Caco-2 (cell line): ENCODE results near the gene GATAD2B. TPM values are rescaled to one million over a fixed set of nuclear protein-coding genes. Genes with fewer than 3 reads are reported as not detected.
"Not testable (repeated sequence)": the region's sequence is repeated elsewhere in the genome, so short reads cannot be mapped to it uniquely, and the experiment has no call there.

ENCODE experiments used
- BruUV-seq: library from RNA; stranded (reverse); fragments of 400-500 nt; replicated peaks from 2 replicates; lab custom pipeline; 2021; lab: Mats Ljungman, UMichigan
- CTCF ChIA-PET: fragments of 300-600 bp; sonication (Branson Sonifier 250); formaldehyde crosslinking; loops from one replicate; lab custom pipeline; 2022; ENCODE audit warnings: antibody characterized with exemption; lab: Charles Lee
- POLR2A ChIA-PET: fragments of 300-600 bp; sonication (Branson Sonifier 250); formaldehyde crosslinking; loops from one replicate; lab custom pipeline; 2022; ENCODE audit warnings: antibody characterized with exemption; lab: Charles Lee
- DNase-seq, 2 experiments: peaks; one replicate each; pipeline versions ENCODE4 v3.0.0 to v3.0.0-alpha.2; 2020 to 2022
- H3K27me3 ChIP-seq: replicated peaks from 2 replicates; pipeline ENCODE4 v1.6.0; 2011; ENCODE audit warnings: low read length; ENCODE audit not compliant: control insufficient read depth, insufficient read depth
- H3K36me3 ChIP-seq: 2 replicates; pipeline ENCODE4 v1.5.1; 2011; ENCODE audit warnings: low read length; ENCODE audit not compliant: control insufficient read depth, insufficient read depth
- H3K4me1 ChIP-seq: fragments of 250-450 bp; sonication (Bioruptor Pico); 2 replicates; pipeline ENCODE4 v1.5.1; 2020; ENCODE audit warnings: mild to moderate bottlenecking
- H3K4me3 ChIP-seq: 2 replicates; pipeline ENCODE4 v1.5.1; 2011; ENCODE audit warnings: low read depth, mild to moderate bottlenecking, control low read depth, low read length
- H3K9me3 ChIP-seq: fragments of 250-450 bp; sonication (Bioruptor Pico); 2 replicates; pipeline ENCODE4 v1.5.1; 2020; ENCODE audit warnings: mild to moderate bottlenecking, moderate library complexity
- H3K27ac Mint-ChIP-seq: one replicate; pipeline ENCODE4 v1.8.0; 2022; ENCODE audit warnings: mixed read lengths; ENCODE audit not compliant: unreplicated experiment
- H3K27me3 Mint-ChIP-seq: one replicate; pipeline ENCODE4 v1.8.0; 2022; ENCODE audit warnings: mixed read lengths; ENCODE audit not compliant: insufficient read depth, unreplicated experiment
- H3K36me3 Mint-ChIP-seq: one replicate; pipeline ENCODE4 v1.8.0; 2022; ENCODE audit warnings: mild to moderate bottlenecking, mixed read lengths; ENCODE audit not compliant: insufficient read depth, unreplicated experiment
- H3K4me1 Mint-ChIP-seq: one replicate; pipeline ENCODE4 v1.8.0; 2022; ENCODE audit warnings: low read depth, mixed read lengths; ENCODE audit not compliant: unreplicated experiment
- H3K4me3 Mint-ChIP-seq: one replicate; pipeline ENCODE4 v1.8.0; 2022; ENCODE audit warnings: mild to moderate bottlenecking, moderate library complexity, mixed read lengths; ENCODE audit not compliant: unreplicated experiment
- H3K9me3 Mint-ChIP-seq: one replicate; pipeline ENCODE4 v1.8.0; 2022; ENCODE audit warnings: mixed read lengths; ENCODE audit not compliant: unreplicated experiment
- CTCF ChIP-seq, 2 experiments: fragments of 200-600 bp in 1 of 2; IDR thresholded peaks; 1 replicate in 1 of 2; 2 replicates in 1 of 2; pipeline versions ENCODE4 v1.5.1 to v1.8.0; 2011 to 2022; ENCODE audit warnings: antibody characterized with exemption in 1 of 2, control low read depth in 1 of 2, inconsistent platforms in 1 of 2, low read depth in 1 of 2, low read length in 1 of 2, mild to moderate bottlenecking in 1 of 2, moderate library complexity in 1 of 2; ENCODE audit not compliant: insufficient read depth in 1 of 2, severe bottlenecking in 1 of 2, unreplicated experiment in 1 of 2
- intact Hi-C: fragments of 100-400 bp; cut with micrococcal nuclease; formaldehyde crosslinking; loops from one replicate; pipeline ENCODE4 v1.10.0; 2022; ENCODE audit not compliant: unreplicated experiment
- total RNA-seq: library from RNA; stranded (reverse); gene quantifications from 2 replicates; pipeline ENCODE4 v1.2.3, GENCODE V29; 2022

Gene GATAD2B
- total RNA-seq, 1 experiment from 2014 or later: 38.0 TPM

DNA sequence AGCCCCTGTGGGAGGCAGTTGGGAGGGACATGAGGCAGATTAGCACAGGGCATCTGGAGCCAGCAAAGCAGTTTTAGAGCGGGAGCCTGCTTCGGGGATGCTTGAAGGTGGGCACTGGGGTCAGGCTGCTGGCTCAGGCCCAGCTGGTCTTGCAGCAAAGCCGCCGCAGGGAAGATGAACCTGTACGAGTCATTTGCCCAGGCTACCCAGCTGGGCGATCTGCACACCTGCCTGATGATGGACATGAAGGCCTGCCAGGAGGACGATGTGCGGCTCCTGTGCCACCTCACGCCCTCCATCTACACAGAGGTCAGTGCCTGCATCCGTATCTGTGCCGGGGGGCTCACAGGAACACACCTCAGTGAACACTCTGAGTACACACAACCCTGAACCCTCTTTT is 155.3 kb downstream of the GATAD2B start:
- H3K36me3 ChIP-seq: peaks cover 2% of the 10 kb centered on the region
- DNase-seq: no peak
- H3K27ac Mint-ChIP-seq: peak overlapping the region; percentile 52
- POLR2A ChIA-PET: no interaction called here
- intact Hi-C loops: no loop called here
- no peaks in the 10 kb centered on the region for H3K9me3 Mint-ChIP-seq
- CTCF ChIA-PET: interaction anchor here (0.8 kb wide), 1 partner anchor 40 kb away, joined by 3 read pairs; the partner anchor contains the start of gene INTS3
- peaks cover 40% of the 10 kb centered on the region for H3K36me3 Mint-ChIP-seq
- H3K9me3 ChIP-seq: no peaks in the 10 kb centered on the region
- no peaks in the 10 kb centered on the region for H3K27me3 Mint-ChIP-seq
- BruUV-seq: no TSS peak
- H3K4me1 Mint-ChIP-seq: peaks cover 32% of the 10 kb centered on the region
- no peak overlapping the region for H3K4me3 ChIP-seq
- H3K4me3 Mint-ChIP-seq: peak overlapping the region; percentile 3
- H3K4me1 ChIP-seq: peaks cover 19% of the 10 kb centered on the region
- no peak for TF ChIP-seq CTCF (IDR thresholded peaks at IDR 0.05; ENCODE audit: insufficient read depth in 1 of 2, low read depth in 1 of 2, low read length in 1 of 2, severe bottlenecking in 1 of 2, unreplicated experiment in 1 of 2)
- H3K27me3 ChIP-seq: no peaks in the 10 kb centered on the region

GRCh38 chr1:153766663-153767062 is 156.1 kb downstream of the GATAD2B start:
- POLR2A ChIA-PET: interaction anchor here (0.6 to 0.7 kb wide), 2 partner anchors 132 to 180 kb away, joined by 6 to 8 read pairs; partner anchors contain the start of gene DENND4B
- intact Hi-C loops, H3K9me3 Mint-ChIP-seq, H3K27me3 ChIP-seq, H3K36me3 ChIP-seq, H3K27me3 Mint-ChIP-seq, H3K4me3 ChIP-seq, H3K27ac Mint-ChIP-seq, BruUV-seq, H3K9me3 ChIP-seq, H3K4me3 Mint-ChIP-seq, DNase-seq: not testable (repeated sequence)
- H3K36me3 Mint-ChIP-seq: peaks cover 40% of the 10 kb centered on the region
- peaks cover 19% of the 10 kb centered on the region for H3K4me1 ChIP-seq
- H3K4me1 Mint-ChIP-seq: peaks cover 32% of the 10 kb centered on the region
- CTCF ChIA-PET: interaction anchor here (0.8 kb wide), 1 partner anchor 39 kb away, joined by 3 read pairs; the partner anchor contains the start of gene INTS3

GRCh38 chr1:153764310-153764709 is 158.5 kb downstream of the GATAD2B start:
- no peak overlapping the region for H3K4me3 ChIP-seq
- no peak for TF ChIP-seq CTCF (IDR thresholded peaks at IDR 0.05; ENCODE audit: insufficient read depth in 1 of 2, low read depth in 1 of 2, low read length in 1 of 2, severe bottlenecking in 1 of 2, unreplicated experiment in 1 of 2)
- H3K27me3 Mint-ChIP-seq: no peaks in the 10 kb centered on the region
- H3K27me3 ChIP-seq: no peaks in the 10 kb centered on the region
- intact Hi-C loops: no loop called here
- H3K27ac Mint-ChIP-seq: no peak overlapping the region
- H3K36me3 Mint-ChIP-seq: peaks cover 47% of the 10 kb centered on the region
- H3K4me3 Mint-ChIP-seq: no peak overlapping the region
- no peaks in the 10 kb centered on the region for H3K9me3 Mint-ChIP-seq
- H3K4me1 Mint-ChIP-seq: peaks cover 23% of the 10 kb centered on the region
- H3K4me1 ChIP-seq: peaks cover 16% of the 10 kb centered on the region
- no TSS peak for BruUV-seq
- POLR2A ChIA-PET: no interaction called here
- peaks cover 1% of the 10 kb centered on the region for H3K36me3 ChIP-seq
- DNase-seq: no peak
- H3K9me3 ChIP-seq: no peaks in the 10 kb centered on the region
- CTCF ChIA-PET: no interaction called here
